SK-N-SH (cell line): ENCODE results near the gene OSBP2.

Experiments used
- CTCF ChIP-seq: fragments of 200-600 bp; sonication (generic); IDR thresholded peaks from 2 replicates; pipeline ENCODE4 v1.6.1; 2017; ENCODE audit warnings: antibody characterized with exemption, mild to moderate bottlenecking, moderate library complexity
- RFX5 ChIP-seq: IDR thresholded peaks from 2 replicates; pipeline ENCODE4 v1.6.1; 2012; ENCODE audit warnings: mild to moderate bottlenecking, improper control_type of control experiment, low read length

- no peak for TF ChIP-seq RFX5
- no peak for TF ChIP-seq CTCF
Measured at GRCh38 chr22:30665786-30666185, 28.9 kb upstream of the OSBP2 start.
